ENCODE results near the gene CST9. TPM values are rescaled to one million over a fixed set of nuclear protein-coding genes. Genes with fewer than 3 reads are reported as not detected.

The CST9 gene
- total and polyA plus RNA-seq, 2 donors (not counting 3 experiments of a cell fraction or from before 2014, with no cell fraction given) = not detected

DNA sequence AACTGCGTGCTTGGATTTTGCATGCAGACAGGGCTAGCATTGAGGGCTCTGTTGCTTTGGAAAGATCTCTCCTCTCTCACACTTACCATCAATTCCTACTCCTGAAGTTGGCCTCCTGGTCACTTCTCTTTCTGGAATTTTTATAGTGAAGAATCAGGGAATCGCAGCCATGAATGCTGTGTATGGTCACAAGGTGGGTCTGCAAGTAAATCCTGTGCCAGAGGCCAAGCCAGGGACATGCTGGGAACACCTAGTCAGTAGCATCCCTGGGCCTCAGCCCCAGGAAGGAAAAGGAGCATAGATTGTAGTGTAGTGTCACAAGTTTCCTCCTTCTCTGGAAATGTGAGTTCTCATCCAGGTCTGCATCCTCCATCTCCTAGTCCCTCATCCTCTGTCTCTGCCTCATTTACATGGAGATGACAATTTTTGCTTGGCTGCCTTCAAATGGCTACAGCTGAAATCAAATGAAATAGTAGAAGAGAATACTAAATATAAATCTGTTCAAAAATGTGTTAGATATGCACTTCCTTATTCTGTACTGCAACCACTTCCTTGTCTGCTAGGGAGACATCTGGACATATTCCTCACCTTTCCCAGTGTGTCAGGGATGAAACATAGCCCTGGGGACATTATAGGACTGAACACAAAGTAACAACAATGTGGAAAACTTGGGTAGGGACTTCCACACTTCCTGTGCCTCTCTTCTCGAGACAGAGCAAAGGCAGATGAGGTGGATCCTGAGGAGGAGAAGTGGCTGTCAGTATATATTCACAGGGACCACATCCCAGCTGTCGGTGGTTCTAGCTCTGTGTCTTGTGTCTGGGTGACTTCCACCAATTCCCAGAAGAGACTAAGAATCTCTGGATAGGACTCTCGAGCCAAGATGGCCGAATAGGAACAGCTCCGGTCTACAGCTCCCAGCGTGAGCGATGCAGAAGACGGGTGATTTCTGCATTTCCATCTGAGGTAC is 17.0 kb downstream of the CST9 start:
- intact Hi-C loops (cut with micrococcal nuclease) = no loop called here

More for the DNA sequence above, 17.0 kb downstream of the CST9 start:
- Histone ChIP-seq H3K4me3 (replicated peaks in 1 of 3; ENCODE audit: insufficient read depth in 1 of 3, low read depth in 1 of 3, low read length in 3 of 3) (no peak overlapping the region), H2AFZ (ENCODE audit: low read depth, low read length) (no peak overlapping the region), H3K79me2 (ENCODE audit: control insufficient read depth, insufficient read depth, low read length) (no peaks in the 10 kb centered on the region), H3K9me1 (replicated peaks; ENCODE audit: control insufficient read depth, extremely low read depth, insufficient read depth, low read length) (no peaks in the 10 kb centered on the region), H3K9me3 (replicated peaks; ENCODE audit: control insufficient read depth, insufficient read depth, low read length) (no peaks in the 10 kb centered on the region), H3K27ac (ENCODE audit: insufficient read depth, low read depth, low read length) (no peak overlapping the region), H3K36me3 (ENCODE audit: control insufficient read depth in 2 of 2, extremely low read depth in 1 of 2, insufficient read depth in 2 of 2, low read length in 2 of 2) (no peaks in the 10 kb centered on the region), H4K20me1 (replicated peaks; ENCODE audit: control insufficient read depth, extremely low read depth, insufficient read depth, low read length) (no peaks in the 10 kb centered on the region), H3K9ac (replicated peaks; ENCODE audit: extremely low read depth, insufficient read depth, low read length) (no peak overlapping the region), H3K27me3 (ENCODE audit: control insufficient read depth in 2 of 2, insufficient read depth in 2 of 2, low read length in 2 of 2) (no peaks in the 10 kb centered on the region), H3K4me1 (ENCODE audit: control insufficient read depth, extremely low read depth, insufficient read depth, low read length) (no peaks in the 10 kb centered on the region), H3K4me2 (ENCODE audit: insufficient read depth, low read length) (no peak overlapping the region)
- DNase-seq (ENCODE audit: low read depth, low spot score) = no peak
- BruUV-seq (replicated peaks) = no TSS peak
- dilution Hi-C loops (cut with MboI; ENCODE audit: extremely low pct_ligation_motif_present, low sequenced_read_pairs) = no loop called here
- no peak for FAIRE-seq
- CTCF ChIA-PET = no interaction called here
- POLR2A ChIA-PET = no interaction called here
- TF ChIP-seq GATA2 (IDR thresholded peaks at IDR 0.05; ENCODE audit: insufficient read depth, insufficient read length, low read depth, low read length) = no peak
- TF ChIP-seq MYC (IDR thresholded peaks at IDR 0.05; ENCODE audit: low read depth, low read length) = no peak
- TF ChIP-seq EZH2 (IDR thresholded peaks at IDR 0.05; ENCODE audit: borderline replicate concordance, low read depth, low read length, severe bottlenecking) = no peak
- no peak for TF ChIP-seq JUN (IDR thresholded peaks at IDR 0.05; ENCODE audit: borderline replicate concordance, insufficient read depth, insufficient read length, low read depth)
- TF ChIP-seq POLR2AphosphoS5 (IDR thresholded peaks at IDR 0.05; ENCODE audit: insufficient read depth, low read depth, low read length) = no peak
- no peak for TF ChIP-seq MAX (IDR thresholded peaks at IDR 0.05; ENCODE audit: insufficient read depth, insufficient read length)
- TF ChIP-seq POLR2A (IDR thresholded peaks at IDR 0.05; ENCODE audit: low read depth, low read length) = no peak
- TF ChIP-seq, protein P1, sequence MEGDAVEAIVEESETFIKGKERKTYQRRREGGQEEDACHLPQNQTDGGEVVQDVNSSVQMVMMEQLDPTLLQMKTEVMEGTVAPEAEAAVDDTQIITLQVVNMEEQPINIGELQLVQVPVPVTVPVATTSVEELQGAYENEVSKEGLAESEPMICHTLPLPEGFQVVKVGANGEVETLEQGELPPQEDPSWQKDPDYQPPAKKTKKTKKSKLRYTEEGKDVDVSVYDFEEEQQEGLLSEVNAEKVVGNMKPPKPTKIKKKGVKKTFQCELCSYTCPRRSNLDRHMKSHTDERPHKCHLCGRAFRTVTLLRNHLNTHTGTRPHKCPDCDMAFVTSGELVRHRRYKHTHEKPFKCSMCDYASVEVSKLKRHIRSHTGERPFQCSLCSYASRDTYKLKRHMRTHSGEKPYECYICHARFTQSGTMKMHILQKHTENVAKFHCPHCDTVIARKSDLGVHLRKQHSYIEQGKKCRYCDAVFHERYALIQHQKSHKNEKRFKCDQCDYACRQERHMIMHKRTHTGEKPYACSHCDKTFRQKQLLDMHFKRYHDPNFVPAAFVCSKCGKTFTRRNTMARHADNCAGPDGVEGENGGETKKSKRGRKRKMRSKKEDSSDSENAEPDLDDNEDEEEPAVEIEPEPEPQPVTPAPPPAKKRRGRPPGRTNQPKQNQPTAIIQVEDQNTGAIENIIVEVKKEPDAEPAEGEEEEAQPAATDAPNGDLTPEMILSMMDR (IDR thresholded peaks at IDR 0.05; ENCODE audit: extremely low read depth in 1 of 2, insufficient read depth in 1 of 2, low read depth in 1 of 2, low read length in 2 of 2) = no peak
- TF ChIP-seq FOS (IDR thresholded peaks at IDR 0.05; ENCODE audit: borderline replicate concordance, insufficient read depth, low read length) = no peak

Measured in endothelial cell of umbilical vein (primary cell).